ENCODE measurements around the gene RPS6KA2.

Gene RPS6KA2

DNA sequence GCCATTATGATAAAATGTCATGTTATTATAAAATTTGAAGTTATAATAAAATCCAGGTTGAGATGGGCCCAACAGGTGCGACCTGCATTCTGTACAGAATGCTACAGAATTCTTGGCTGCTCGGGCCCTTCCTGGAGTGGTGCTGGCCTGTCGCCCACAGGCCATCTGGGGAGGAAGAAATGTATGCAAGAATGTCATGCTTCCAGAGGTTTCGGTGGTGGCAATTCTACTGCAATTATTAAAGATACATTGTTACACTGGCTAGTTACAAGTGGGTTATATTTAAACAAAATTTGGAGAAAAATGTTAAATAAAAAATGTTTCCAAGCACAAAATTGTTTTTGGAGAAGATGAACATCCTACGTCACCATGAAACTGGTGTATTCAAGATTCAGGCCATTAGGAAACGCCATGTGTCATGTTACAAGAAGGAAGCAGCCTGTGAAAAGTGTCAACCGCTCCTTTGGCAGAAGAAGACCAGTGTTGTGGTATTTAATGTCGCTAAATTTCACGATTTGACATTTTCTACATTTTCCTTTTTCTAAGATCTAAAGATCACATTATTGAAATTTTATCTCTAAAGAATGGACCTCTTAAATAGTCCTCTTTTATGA lies 47.7 kb downstream of the RPS6KA2 start:
- Histone ChIP-seq H3K36me3 (ENCODE audit: control insufficient read depth, insufficient read depth, low read length) (no peaks in the 10 kb centered on the region), H3K27me3 (replicated peaks; ENCODE audit: control insufficient read depth, insufficient read depth, low read length, poor library complexity, severe bottlenecking) (no peaks in the 10 kb centered on the region), H3K4me1 (ENCODE audit: control insufficient read depth, insufficient read depth, low read length, poor library complexity, severe bottlenecking) (no peaks in the 10 kb centered on the region), H3K4me3 (ENCODE audit: insufficient read depth, low read depth, low read length, poor library complexity, severe bottlenecking) (no peak overlapping the region), H3K27ac (ENCODE audit: insufficient read depth, low read length, poor library complexity, severe bottlenecking) (no peak overlapping the region), H3K9me3 (ENCODE audit: control insufficient read depth, low read length) (no peaks in the 10 kb centered on the region)
- DNase-seq: no peak

DNA sequence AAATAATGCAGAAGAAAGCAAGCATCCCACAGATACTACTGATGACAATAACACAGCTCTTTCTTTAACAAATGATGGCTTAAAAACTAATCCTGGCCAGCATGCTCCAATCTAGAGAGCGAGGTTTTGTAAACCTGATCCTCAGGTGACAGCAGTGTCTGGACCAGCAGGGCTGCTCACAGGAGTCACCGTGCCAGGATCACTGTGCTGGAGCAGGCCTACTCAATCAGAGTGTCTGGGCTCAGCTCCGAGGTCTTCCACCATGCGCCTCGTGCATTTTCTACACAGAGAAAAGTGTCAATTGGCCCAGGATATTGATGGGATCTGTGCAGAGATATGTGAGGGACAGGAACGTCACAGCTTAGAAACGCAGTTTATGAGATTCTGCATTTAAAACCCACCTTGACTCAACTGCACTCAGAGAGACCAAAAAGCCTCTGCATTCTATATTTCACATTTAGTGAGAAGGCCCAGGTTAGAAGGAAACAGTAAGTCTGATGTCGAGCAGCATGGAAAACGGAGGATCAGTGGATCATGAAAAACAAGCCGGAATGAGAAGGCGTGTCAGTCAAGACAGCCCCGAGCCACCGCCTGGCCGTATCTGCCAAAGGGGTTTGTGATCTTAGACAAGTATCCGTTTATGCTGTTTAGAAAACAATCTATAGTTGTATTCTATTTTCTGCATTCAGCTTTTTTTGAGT lies 48.4 kb downstream of the RPS6KA2 start:
- Histone ChIP-seq H3K4me3 (ENCODE audit: insufficient read depth, low read depth, low read length, poor library complexity, severe bottlenecking) (no peak overlapping the region), H3K36me3 (ENCODE audit: control insufficient read depth, insufficient read depth, low read length) (no peaks in the 10 kb centered on the region), H3K4me1 (ENCODE audit: control insufficient read depth, insufficient read depth, low read length, poor library complexity, severe bottlenecking) (no peaks in the 10 kb centered on the region), H3K9me3 (ENCODE audit: control insufficient read depth, low read length) (no peaks in the 10 kb centered on the region), H3K27me3 (replicated peaks; ENCODE audit: control insufficient read depth, insufficient read depth, low read length, poor library complexity, severe bottlenecking) (no peaks in the 10 kb centered on the region), H3K27ac (ENCODE audit: insufficient read depth, low read length, poor library complexity, severe bottlenecking) (no peak overlapping the region)
- DNase-seq: no peak

DNA sequence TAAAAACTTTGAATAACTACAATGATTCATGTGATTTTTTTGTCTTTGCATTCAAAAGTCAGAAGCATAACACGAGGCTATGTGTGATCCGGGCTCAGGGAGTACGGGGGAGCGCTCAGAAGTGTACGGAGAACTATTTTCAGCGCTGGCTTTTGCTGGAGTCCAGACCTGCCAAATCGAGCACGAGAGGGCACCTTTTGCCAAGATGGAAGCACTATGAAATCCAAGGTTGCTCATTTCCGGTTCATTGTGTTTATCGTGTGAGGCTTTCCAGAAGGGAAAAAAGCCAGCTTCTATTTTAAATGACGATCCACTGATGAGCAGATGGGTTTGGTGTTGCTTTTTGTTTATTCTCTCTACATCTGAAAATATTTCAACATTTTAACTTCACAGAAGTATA lies 51.8 kb downstream of the RPS6KA2 start:
- no peaks in the 10 kb centered on the region for H3K36me3 ChIP-seq (ENCODE audit: control insufficient read depth, insufficient read depth, low read length)

DNA sequence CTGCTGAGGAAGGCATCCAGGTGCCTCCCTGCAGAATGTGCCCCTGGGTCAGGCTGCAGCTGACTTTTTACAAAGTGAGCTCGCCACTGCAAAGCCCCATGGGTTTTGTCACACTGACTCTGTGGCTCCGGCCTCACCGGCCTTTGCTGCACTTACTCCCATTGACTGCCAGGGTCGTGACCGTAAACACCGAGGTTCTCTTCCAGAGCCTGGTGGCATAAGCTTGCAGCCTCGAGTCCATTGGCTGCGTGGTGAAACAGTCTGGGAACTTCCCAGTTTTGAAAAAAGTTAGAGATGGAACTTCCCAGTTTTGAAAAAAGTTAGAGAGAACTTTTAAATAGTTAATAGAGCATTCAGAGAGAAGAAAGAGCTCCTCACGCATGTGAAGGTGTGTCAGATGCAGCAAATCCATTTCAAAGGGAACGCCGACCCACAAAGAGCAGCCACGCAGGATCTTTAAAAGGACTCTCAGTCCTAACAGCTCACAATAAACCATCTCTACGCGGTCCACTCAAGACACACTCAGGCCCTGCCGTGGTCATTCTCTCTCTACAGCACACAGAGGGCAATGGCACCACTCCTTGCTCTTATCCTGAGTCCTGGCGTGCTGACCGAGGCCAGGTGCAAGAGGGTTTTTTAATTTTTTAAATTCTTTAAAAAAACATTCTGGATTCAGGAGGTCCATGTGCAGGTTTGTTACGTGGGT lies 53.4 kb downstream of the RPS6KA2 start:
- H3K36me3 ChIP-seq (ENCODE audit: control insufficient read depth, insufficient read depth, low read length): no peaks in the 10 kb centered on the region
- no peak overlapping the region for H3K27ac ChIP-seq (ENCODE audit: insufficient read depth, low read length, poor library complexity, severe bottlenecking)
- no peak overlapping the region for H3K4me3 ChIP-seq (ENCODE audit: insufficient read depth, low read depth, low read length, poor library complexity, severe bottlenecking)
- no peak for DNase-seq
- no peaks in the 10 kb centered on the region for H3K27me3 ChIP-seq (replicated peaks; ENCODE audit: control insufficient read depth, insufficient read depth, low read length, poor library complexity, severe bottlenecking)
- H3K9me3 ChIP-seq (ENCODE audit: control insufficient read depth, low read length): no peaks in the 10 kb centered on the region
- H3K4me1 ChIP-seq (ENCODE audit: control insufficient read depth, insufficient read depth, low read length, poor library complexity, severe bottlenecking): no peaks in the 10 kb centered on the region

More for the DNA sequence above, 51.8 kb downstream of the RPS6KA2 start:
- no peak for DNase-seq
- no peak overlapping the region for H3K4me3 ChIP-seq (ENCODE audit: insufficient read depth, low read depth, low read length, poor library complexity, severe bottlenecking)
- no peak overlapping the region for H3K27ac ChIP-seq (ENCODE audit: insufficient read depth, low read length, poor library complexity, severe bottlenecking)
- H3K4me1 ChIP-seq (ENCODE audit: control insufficient read depth, insufficient read depth, low read length, poor library complexity, severe bottlenecking): no peaks in the 10 kb centered on the region
- no peaks in the 10 kb centered on the region for H3K27me3 ChIP-seq (replicated peaks; ENCODE audit: control insufficient read depth, insufficient read depth, low read length, poor library complexity, severe bottlenecking)
- H3K9me3 ChIP-seq (ENCODE audit: control insufficient read depth, low read length): no peaks in the 10 kb centered on the region

GRCh38 chr6:166572370-166573261 lies 54.4 kb downstream of the RPS6KA2 start:
- Histone ChIP-seq H3K4me3 (ENCODE audit: insufficient read depth, low read depth, low read length, poor library complexity, severe bottlenecking) (no peak overlapping the region), H3K27me3 (replicated peaks; ENCODE audit: control insufficient read depth, insufficient read depth, low read length, poor library complexity, severe bottlenecking) (no peaks in the 10 kb centered on the region), H3K4me1 (ENCODE audit: control insufficient read depth, insufficient read depth, low read length, poor library complexity, severe bottlenecking) (no peaks in the 10 kb centered on the region), H3K36me3 (ENCODE audit: control insufficient read depth, insufficient read depth, low read length) (no peaks in the 10 kb centered on the region), H3K27ac (ENCODE audit: insufficient read depth, low read length, poor library complexity, severe bottlenecking) (no peak overlapping the region), H3K9me3 (ENCODE audit: control insufficient read depth, low read length) (no peaks in the 10 kb centered on the region)
- no peak for DNase-seq

DNA sequence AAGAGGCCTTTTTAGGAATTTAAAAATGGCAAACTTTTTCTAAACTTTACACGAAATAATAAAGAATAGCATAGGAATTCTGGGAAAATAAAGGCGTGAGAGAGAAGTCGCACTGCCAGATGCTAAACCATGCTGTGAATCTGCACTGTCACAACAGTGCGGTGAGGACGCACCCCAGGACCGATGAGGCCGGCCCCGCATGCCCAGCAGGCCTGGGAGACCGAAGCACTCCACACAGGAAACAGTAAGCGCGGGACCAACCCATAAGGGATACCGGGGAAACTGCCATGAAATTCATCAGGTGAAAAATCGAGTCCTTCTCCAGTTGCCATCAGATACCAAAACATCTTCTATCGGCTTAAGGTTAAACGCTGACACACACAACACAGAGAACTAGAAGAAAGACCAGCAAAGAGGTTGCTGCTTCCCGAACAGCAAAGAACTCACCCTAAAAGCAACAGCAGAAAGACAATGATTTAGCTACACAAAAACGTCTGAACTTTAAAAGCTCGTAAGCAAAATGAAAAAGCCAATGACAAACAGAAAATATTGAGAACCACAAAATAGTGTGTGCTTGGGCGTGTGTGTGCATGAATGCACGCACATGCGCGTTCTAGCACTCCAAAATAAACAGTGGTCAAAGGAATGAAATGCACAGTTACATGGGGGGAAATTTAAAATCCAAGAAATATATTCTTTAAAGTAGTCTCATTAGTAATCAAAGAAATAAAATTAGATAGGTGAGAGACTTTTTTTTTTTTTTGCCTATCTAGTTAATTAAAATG lies 55.9 kb downstream of the RPS6KA2 start:
- no peaks in the 10 kb centered on the region for H3K4me1 ChIP-seq (ENCODE audit: control insufficient read depth, insufficient read depth, low read length, poor library complexity, severe bottlenecking)
- H3K27ac ChIP-seq (ENCODE audit: insufficient read depth, low read length, poor library complexity, severe bottlenecking): no peak overlapping the region
- no peak for DNase-seq
- no peak overlapping the region for H3K4me3 ChIP-seq (ENCODE audit: insufficient read depth, low read depth, low read length, poor library complexity, severe bottlenecking)
- no peaks in the 10 kb centered on the region for H3K27me3 ChIP-seq (replicated peaks; ENCODE audit: control insufficient read depth, insufficient read depth, low read length, poor library complexity, severe bottlenecking)
- H3K36me3 ChIP-seq (ENCODE audit: control insufficient read depth, insufficient read depth, low read length): no peaks in the 10 kb centered on the region
- no peaks in the 10 kb centered on the region for H3K9me3 ChIP-seq (ENCODE audit: control insufficient read depth, low read length)

GRCh38 chr6:166569206-166569605 lies 57.8 kb downstream of the RPS6KA2 start:
- no peaks in the 10 kb centered on the region for H3K4me1 ChIP-seq (ENCODE audit: control insufficient read depth, insufficient read depth, low read length, poor library complexity, severe bottlenecking)
- DNase-seq: no peak
- H3K9me3 ChIP-seq (ENCODE audit: control insufficient read depth, low read length): no peaks in the 10 kb centered on the region
- no peaks in the 10 kb centered on the region for H3K27me3 ChIP-seq (replicated peaks; ENCODE audit: control insufficient read depth, insufficient read depth, low read length, poor library complexity, severe bottlenecking)
- H3K4me3 ChIP-seq (ENCODE audit: insufficient read depth, low read depth, low read length, poor library complexity, severe bottlenecking): no peak overlapping the region
- no peak overlapping the region for H3K27ac ChIP-seq (ENCODE audit: insufficient read depth, low read length, poor library complexity, severe bottlenecking)
- H3K36me3 ChIP-seq (ENCODE audit: control insufficient read depth, insufficient read depth, low read length): no peaks in the 10 kb centered on the region

DNA sequence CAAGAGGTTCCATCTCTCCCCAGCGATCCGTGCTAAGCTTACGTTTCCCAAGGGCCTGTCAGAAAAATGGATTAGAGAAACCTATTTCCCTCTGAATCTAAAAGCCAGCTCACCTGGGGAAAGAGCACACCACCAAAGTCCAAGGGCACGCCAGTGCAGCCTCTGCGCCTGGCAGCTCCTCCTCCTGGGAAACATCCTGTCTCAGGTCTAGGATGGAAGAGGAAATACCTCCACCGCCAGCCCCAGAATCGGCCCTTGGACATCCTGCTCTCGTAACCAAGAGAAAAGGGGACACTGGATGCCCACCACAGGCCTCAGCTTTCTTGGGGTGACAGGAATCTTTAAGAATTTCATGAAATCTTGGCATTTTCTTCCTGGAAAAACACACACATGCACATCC lies 59.2 kb downstream of the RPS6KA2 start:
- no peaks in the 10 kb centered on the region for H3K4me1 ChIP-seq (ENCODE audit: control insufficient read depth, insufficient read depth, low read length, poor library complexity, severe bottlenecking)
- H3K9me3 ChIP-seq (ENCODE audit: control insufficient read depth, low read length): no peaks in the 10 kb centered on the region
- no peak overlapping the region for H3K4me3 ChIP-seq (ENCODE audit: insufficient read depth, low read depth, low read length, poor library complexity, severe bottlenecking)
- no peak overlapping the region for H3K27ac ChIP-seq (ENCODE audit: insufficient read depth, low read length, poor library complexity, severe bottlenecking)
- no peaks in the 10 kb centered on the region for H3K27me3 ChIP-seq (replicated peaks; ENCODE audit: control insufficient read depth, insufficient read depth, low read length, poor library complexity, severe bottlenecking)
- no peak for DNase-seq
- no peaks in the 10 kb centered on the region for H3K36me3 ChIP-seq (ENCODE audit: control insufficient read depth, insufficient read depth, low read length)

DNA sequence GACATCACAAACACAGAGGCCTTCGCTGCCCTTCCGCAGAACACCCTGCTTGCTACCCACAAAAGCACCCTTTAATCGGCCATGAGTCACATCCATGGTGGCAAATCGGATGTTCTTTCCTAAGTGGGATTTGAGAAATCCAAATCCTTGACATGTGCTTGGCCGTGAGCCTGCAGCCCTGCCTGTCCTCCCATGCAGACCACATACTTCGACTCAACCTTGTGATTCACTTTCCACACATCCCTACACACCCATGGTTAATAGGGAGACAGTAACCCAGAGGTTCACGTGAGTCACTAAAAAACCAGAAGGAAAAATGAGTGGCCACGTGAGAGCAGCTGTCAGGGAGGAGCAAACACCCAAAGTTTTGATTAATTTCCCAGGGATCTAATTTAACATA lies 59.9 kb downstream of the RPS6KA2 start:
- H3K9me3 ChIP-seq (ENCODE audit: control insufficient read depth, low read length): no peaks in the 10 kb centered on the region
- H3K27me3 ChIP-seq (replicated peaks; ENCODE audit: control insufficient read depth, insufficient read depth, low read length, poor library complexity, severe bottlenecking): no peaks in the 10 kb centered on the region
- no peaks in the 10 kb centered on the region for H3K36me3 ChIP-seq (ENCODE audit: control insufficient read depth, insufficient read depth, low read length)
- no peaks in the 10 kb centered on the region for H3K4me1 ChIP-seq (ENCODE audit: control insufficient read depth, insufficient read depth, low read length, poor library complexity, severe bottlenecking)
- no peak for DNase-seq
- no peak overlapping the region for H3K27ac ChIP-seq (ENCODE audit: insufficient read depth, low read length, poor library complexity, severe bottlenecking)
- no peak overlapping the region for H3K4me3 ChIP-seq (ENCODE audit: insufficient read depth, low read depth, low read length, poor library complexity, severe bottlenecking)
